Liver (tissue), 9 donors: ENCODE data around the gene MAP6. TPM values are rescaled to one million over a fixed set of nuclear protein-coding genes. Genes with fewer than 3 reads are reported as not detected.

Source experiments
- DNase-seq: peaks from one replicate; pipeline ENCODE4 v3.0.0-alpha.2; 2017; ENCODE audit warnings: low spot score
- H3K27ac ChIP-seq, 2 donors: one replicate each; pipeline ENCODE4 v1.7.0; 2013; ENCODE audit warnings: inconsistent platforms in 2 of 2, low read length in 2 of 2, control low read depth in 1 of 2, low read depth in 1 of 2, mild to moderate bottlenecking in 1 of 2
- H3K27me3 ChIP-seq, 4 donors: one replicate each; pipeline versions ENCODE4 v1.6.1 to v1.7.0; 2013; ENCODE audit warnings: low read length in 3 of 4, inconsistent platforms in 1 of 4, mild to moderate bottlenecking in 1 of 4, moderate library complexity in 1 of 4; ENCODE audit not compliant: control insufficient read depth in 4 of 4, insufficient read depth in 4 of 4
- H3K36me3 ChIP-seq, 4 donors: one replicate each; pipeline versions ENCODE4 v1.6.1 to v1.7.0; 2013; ENCODE audit warnings: low read length in 3 of 4, mild to moderate bottlenecking in 3 of 4, low read depth in 1 of 4, moderate library complexity in 1 of 4; ENCODE audit not compliant: control insufficient read depth in 4 of 4, insufficient read depth in 3 of 4
- H3K4me1 ChIP-seq, 4 donors: one replicate each; pipeline versions ENCODE4 v1.6.1 to v1.7.0; 2013; ENCODE audit warnings: low read length in 3 of 4, mild to moderate bottlenecking in 3 of 4, moderate library complexity in 1 of 4; ENCODE audit not compliant: control insufficient read depth in 4 of 4, insufficient read depth in 4 of 4
- H3K4me3 ChIP-seq, 3 donors: one replicate each; pipeline versions ENCODE4 v1.6.1 to v1.7.0; 2013; ENCODE audit warnings: low read length in 3 of 3, control low read depth in 1 of 3, low read depth in 1 of 3, mild to moderate bottlenecking in 1 of 3
- H3K9ac ChIP-seq, 2 donors: one replicate each; pipeline ENCODE4 v1.7.0; 2013; ENCODE audit warnings: low read length in 2 of 2, mild to moderate bottlenecking in 2 of 2, moderate library complexity in 2 of 2, control low read depth in 1 of 2, low read depth in 1 of 2
- H3K9me3 ChIP-seq, 4 donors: one replicate each; pipeline versions ENCODE4 v1.6.1 to v1.7.0; 2013; ENCODE audit warnings: low read length in 3 of 4; ENCODE audit not compliant: control insufficient read depth in 4 of 4
- EGR1 ChIP-seq, 2 donors: IDR thresholded peaks; 2 replicates each; pipeline ENCODE4 v1.6.1; 2016 to 2018; ENCODE audit warnings: antibody characterized with exemption in 2 of 2, low read depth in 2 of 2
- FOXA1 ChIP-seq: IDR thresholded peaks from 2 replicates; pipeline ENCODE4 v1.6.1; 2016; ENCODE audit warnings: antibody characterized with exemption
- FOXA2 ChIP-seq: IDR thresholded peaks from 2 replicates; pipeline ENCODE4 v1.6.1; 2016; ENCODE audit warnings: antibody characterized with exemption
- GABPA ChIP-seq, 2 donors: IDR thresholded peaks in 1 of 2; conservative IDR thresholded peaks in 1 of 2; 2 replicates each; pipeline ENCODE4 v1.6.1; 2016; ENCODE audit warnings: antibody characterized with exemption in 2 of 2, mild to moderate bottlenecking in 1 of 2, moderate library complexity in 1 of 2
- HNF4A ChIP-seq, 2 donors: conservative IDR thresholded peaks; 2 replicates each; pipeline ENCODE4 v1.6.1; 2016; ENCODE audit warnings: antibody characterized with exemption in 2 of 2, mild to moderate bottlenecking in 2 of 2
- HNF4G ChIP-seq: IDR thresholded peaks from 2 replicates; pipeline ENCODE4 v1.6.1; 2016; ENCODE audit warnings: antibody characterized with exemption
- JUND ChIP-seq, 2 donors: IDR thresholded peaks; 2 replicates each; pipeline ENCODE4 v1.6.1; 2016; ENCODE audit warnings: antibody characterized with exemption in 2 of 2
- NR2F2 ChIP-seq: IDR thresholded peaks from 2 replicates; pipeline ENCODE4 v1.6.1; 2016; ENCODE audit warnings: antibody characterized with exemption
- RAD21 ChIP-seq, 2 donors: IDR thresholded peaks; 2 replicates each; pipeline ENCODE4 v1.6.1; 2016; ENCODE audit warnings: antibody characterized with exemption in 2 of 2, mild to moderate bottlenecking in 2 of 2
- RXRA ChIP-seq, 2 donors: IDR thresholded peaks; 2 replicates each; pipeline ENCODE4 v1.6.1; 2017 to 2018; ENCODE audit warnings: antibody characterized with exemption in 2 of 2, mild to moderate bottlenecking in 1 of 2
- SP1 ChIP-seq: IDR thresholded peaks from 2 replicates; pipeline ENCODE4 v1.6.1; 2018; ENCODE audit warnings: antibody characterized with exemption, mild to moderate bottlenecking
- TAF1 ChIP-seq: conservative IDR thresholded peaks from 2 replicates; pipeline ENCODE4 v1.6.1; 2016; ENCODE audit warnings: antibody characterized with exemption, mild to moderate bottlenecking
- YY1 ChIP-seq: IDR thresholded peaks from 2 replicates; pipeline ENCODE4 v1.6.1; 2016; ENCODE audit warnings: antibody characterized with exemption, mild to moderate bottlenecking
- WGBS: extraction: QIAGEN DNeasy Blood & Tissue Kit; methylation state at CpG from one replicate; pipeline ENCODE4 v1.1.7; 2013; 5-methylcytosine and 5-hydroxymethylcytosine counted together
- polyA plus RNA-seq, 2 donors: library from polyadenylated mRNA; stranded (reverse) in 1 of 2; unstranded in 1 of 2; fragments of 200-250 nt in 1 of 2; fragments of >200 nt in 1 of 2; fragmentation: Nextera tagmentation in 1 of 2; extraction: Ambion mirVana in 1 of 2; gene quantifications; one replicate each; pipeline versions ENCODE4 v1.2.1 to v1.2.3, GENCODE V29; 2013 to 2015
- total RNA-seq, 2 donors: library from RNA; depleted of rRNA; stranded (reverse); fragments of >200 nt; gene quantifications; one replicate each; pipeline ENCODE4 v1.2.3, GENCODE V29; 2014
- TF ChIP-seq, protein P1 (sequence below): IDR thresholded peaks from 2 replicates; pipeline ENCODE4 v1.6.1; 2016; ENCODE audit warnings: antibody characterized with exemption
- TF ChIP-seq, protein P2 (sequence below): IDR thresholded peaks from 2 replicates; pipeline ENCODE4 v1.6.1; 2016; ENCODE audit warnings: antibody characterized with exemption
- TF ChIP-seq, protein P3 (sequence below): fragments of 150-350 bp; IDR thresholded peaks from 2 replicates; pipeline ENCODE4 v1.5.1; 2017; ENCODE audit warnings: improper control_type of control experiment, low read depth, low read length; ENCODE audit not compliant: missing input control
- TF ChIP-seq, protein P4 (sequence below): IDR thresholded peaks from 2 replicates; pipeline ENCODE4 v1.6.1; 2016; ENCODE audit warnings: antibody characterized with exemption, mild to moderate bottlenecking
- TF ChIP-seq, protein P5 (sequence below): IDR thresholded peaks from 2 replicates; pipeline ENCODE4 v1.6.1; 2016; ENCODE audit warnings: antibody characterized with exemption
- donor health status: healthy.
- donor health status: healthy.
- donor health status: healthy.
- donor health status: healthy.
- donor health status: healthy.

The MAP6 gene
- total RNA-seq = under 1 TPM; 0.23 to 0.25 TPM
- under 1 TPM; 0.22 to 0.36 TPM for polyA plus RNA-seq

DNA sequence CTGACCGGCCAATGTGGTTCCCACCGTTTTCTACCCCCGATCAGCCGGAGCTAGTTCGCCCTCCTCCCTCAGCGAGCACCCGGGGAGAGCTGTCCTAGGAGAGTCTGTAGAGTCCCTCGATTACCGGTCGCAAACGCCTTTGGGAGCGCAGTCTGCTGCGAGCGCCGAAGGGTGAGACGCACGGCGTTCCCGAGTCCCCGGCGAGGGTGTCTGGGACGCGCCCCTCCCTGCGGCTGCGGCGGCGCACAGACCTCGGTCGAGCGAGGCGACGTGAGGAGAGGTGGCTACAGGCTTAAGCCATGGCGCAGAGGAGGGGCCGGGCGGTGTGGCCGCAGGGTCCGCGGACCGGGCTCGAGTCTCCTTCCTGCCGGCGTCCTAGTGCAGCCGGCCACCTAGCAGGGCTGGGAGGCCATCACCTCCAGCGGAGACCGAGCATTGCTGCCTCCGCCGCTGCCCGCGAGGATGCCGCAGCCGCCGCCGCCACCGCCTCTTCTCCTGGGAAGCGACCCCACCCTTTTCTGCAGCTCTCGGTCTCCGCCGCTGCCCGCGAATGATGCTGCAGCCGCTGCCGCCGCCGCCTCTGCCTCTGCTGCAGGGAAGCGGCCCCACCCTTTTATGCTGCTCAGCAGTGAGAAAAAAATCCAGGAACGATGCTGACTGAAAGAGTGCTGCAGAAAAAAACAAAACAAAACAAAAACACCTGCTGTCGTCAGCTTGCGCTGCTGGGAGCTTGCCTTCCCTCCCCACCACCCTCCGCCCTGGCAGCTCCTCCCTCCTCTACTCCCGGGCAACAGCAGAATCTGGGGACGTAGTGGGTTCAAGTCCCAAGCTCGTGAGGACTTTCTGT is at the start of gene MAP6:
TSS of gene MAP6 (minus strand) at position 588 of the 847 bp plus-strand sequence. CDS start 669 bp downstream, outside the sequence.
- Histone ChIP-seq H3K4me1 (peaks cover 9 to 20% (median 14%) of the 10 kb centered on the region in 4 donors), H3K9me3 (no peaks in the 10 kb centered on the region), H3K4me3 (peak within 1 kb of the TSS in 1 of 3 donors; percentile 65), H3K9ac (no peak within 1 kb of the TSS), H3K27me3 (peaks cover 0 to 2% (median under 1%) of the 10 kb centered on the region in 4 donors), H3K36me3 (no peaks in the 10 kb centered on the region), H3K27ac (no peak within 1 kb of the TSS)
- peak; percentile 39 for DNase-seq
- WGBS = 5% methylated on average over 72 of the region's 72 CpGs
- TF ChIP-seq RAD21 (IDR thresholded peaks at IDR 0.05) (no peak), FOXA1 (no peak), YY1 (no peak), JUND (IDR thresholded peaks at IDR 0.05) (no peak), EGR1 (IDR thresholded peaks at IDR 0.05; ENCODE audit: low read depth in 2 of 2) (no peak), GABPA (IDR thresholded peaks at IDR 0.05 in 1 of 2, conservative IDR thresholded peaks at IDR 0.05 in 1 of 2) (no peak), TAF1 (no peak), HNF4A (conservative IDR thresholded peaks at IDR 0.05) (no peak), NR2F2 (no peak), FOXA2 (no peak)
- TF ChIP-seq, protein P1, sequence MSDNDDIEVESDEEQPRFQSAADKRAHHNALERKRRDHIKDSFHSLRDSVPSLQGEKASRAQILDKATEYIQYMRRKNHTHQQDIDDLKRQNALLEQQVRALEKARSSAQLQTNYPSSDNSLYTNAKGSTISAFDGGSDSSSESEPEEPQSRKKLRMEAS = no peak
- TF ChIP-seq, protein P2, sequence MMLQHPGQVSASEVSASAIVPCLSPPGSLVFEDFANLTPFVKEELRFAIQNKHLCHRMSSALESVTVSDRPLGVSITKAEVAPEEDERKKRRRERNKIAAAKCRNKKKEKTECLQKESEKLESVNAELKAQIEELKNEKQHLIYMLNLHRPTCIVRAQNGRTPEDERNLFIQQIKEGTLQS = no peak
- TF ChIP-seq, protein P3, sequence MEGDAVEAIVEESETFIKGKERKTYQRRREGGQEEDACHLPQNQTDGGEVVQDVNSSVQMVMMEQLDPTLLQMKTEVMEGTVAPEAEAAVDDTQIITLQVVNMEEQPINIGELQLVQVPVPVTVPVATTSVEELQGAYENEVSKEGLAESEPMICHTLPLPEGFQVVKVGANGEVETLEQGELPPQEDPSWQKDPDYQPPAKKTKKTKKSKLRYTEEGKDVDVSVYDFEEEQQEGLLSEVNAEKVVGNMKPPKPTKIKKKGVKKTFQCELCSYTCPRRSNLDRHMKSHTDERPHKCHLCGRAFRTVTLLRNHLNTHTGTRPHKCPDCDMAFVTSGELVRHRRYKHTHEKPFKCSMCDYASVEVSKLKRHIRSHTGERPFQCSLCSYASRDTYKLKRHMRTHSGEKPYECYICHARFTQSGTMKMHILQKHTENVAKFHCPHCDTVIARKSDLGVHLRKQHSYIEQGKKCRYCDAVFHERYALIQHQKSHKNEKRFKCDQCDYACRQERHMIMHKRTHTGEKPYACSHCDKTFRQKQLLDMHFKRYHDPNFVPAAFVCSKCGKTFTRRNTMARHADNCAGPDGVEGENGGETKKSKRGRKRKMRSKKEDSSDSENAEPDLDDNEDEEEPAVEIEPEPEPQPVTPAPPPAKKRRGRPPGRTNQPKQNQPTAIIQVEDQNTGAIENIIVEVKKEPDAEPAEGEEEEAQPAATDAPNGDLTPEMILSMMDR = no peak
- TF ChIP-seq, protein P4, sequence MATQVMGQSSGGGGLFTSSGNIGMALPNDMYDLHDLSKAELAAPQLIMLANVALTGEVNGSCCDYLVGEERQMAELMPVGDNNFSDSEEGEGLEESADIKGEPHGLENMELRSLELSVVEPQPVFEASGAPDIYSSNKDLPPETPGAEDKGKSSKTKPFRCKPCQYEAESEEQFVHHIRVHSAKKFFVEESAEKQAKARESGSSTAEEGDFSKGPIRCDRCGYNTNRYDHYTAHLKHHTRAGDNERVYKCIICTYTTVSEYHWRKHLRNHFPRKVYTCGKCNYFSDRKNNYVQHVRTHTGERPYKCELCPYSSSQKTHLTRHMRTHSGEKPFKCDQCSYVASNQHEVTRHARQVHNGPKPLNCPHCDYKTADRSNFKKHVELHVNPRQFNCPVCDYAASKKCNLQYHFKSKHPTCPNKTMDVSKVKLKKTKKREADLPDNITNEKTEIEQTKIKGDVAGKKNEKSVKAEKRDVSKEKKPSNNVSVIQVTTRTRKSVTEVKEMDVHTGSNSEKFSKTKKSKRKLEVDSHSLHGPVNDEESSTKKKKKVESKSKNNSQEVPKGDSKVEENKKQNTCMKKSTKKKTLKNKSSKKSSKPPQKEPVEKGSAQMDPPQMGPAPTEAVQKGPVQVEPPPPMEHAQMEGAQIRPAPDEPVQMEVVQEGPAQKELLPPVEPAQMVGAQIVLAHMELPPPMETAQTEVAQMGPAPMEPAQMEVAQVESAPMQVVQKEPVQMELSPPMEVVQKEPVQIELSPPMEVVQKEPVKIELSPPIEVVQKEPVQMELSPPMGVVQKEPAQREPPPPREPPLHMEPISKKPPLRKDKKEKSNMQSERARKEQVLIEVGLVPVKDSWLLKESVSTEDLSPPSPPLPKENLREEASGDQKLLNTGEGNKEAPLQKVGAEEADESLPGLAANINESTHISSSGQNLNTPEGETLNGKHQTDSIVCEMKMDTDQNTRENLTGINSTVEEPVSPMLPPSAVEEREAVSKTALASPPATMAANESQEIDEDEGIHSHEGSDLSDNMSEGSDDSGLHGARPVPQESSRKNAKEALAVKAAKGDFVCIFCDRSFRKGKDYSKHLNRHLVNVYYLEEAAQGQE = no peak

DNA sequence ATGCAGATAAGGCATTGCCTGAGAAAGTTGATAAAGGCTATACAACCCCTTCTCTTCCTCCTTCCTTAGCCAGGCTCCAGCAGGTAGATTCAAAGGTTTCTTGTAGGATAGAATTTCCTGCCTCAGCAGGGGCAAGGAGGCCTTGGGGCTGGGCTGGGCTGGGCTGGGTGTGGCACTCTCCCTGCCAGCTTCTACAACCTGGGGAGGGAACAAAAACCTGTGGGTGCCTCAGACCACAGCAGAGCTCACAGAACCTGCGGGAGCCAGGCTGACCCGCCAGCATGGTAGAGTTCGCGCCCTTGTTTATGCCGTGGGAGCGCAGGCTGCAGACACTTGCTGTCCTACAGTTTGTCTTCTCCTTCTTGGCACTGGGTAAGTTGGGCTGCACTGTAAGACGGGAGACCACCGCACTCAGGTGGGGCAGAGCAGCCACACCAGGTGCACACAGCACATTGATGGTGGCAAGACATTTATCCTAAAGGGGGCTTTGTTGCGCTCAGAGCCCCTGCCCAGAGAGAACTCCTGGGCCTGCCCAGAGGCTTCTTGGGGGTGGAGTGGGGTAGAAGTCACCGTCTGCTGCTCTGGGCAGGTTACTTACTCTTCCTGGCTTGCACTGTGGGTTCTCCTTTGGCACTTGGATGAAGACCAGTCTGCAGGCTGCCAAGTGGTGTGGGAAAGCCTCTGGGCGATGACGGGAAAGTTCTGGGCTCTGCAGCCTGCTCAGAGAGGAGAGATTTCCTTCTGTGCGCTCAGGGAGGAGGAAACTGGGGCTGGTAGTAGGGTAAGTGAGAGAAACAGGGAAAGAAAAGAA is 49.0 kb upstream of the MAP6 start, which contains the start of gene MOGAT2:
TSS of gene MOGAT2 (plus strand) at position 231 of the 811 bp plus-strand sequence. CDS start at position 282, 51 bp downstream.
- no peak for DNase-seq
- Histone ChIP-seq H3K4me1 (peaks cover 15 to 53% (median 43%) of the 10 kb centered on the region in 4 donors), H3K27ac (peak within 1 kb of the TSS; percentile 75 to 82), H3K4me3 (no peak within 1 kb of the TSS), H3K36me3 (no peaks in the 10 kb centered on the region), H3K9me3 (no peaks in the 10 kb centered on the region), H3K27me3 (no peaks in the 10 kb centered on the region), H3K9ac (no peak within 1 kb of the TSS)
- 60% methylated on average over 13 of the region's 13 CpGs for WGBS
- TF ChIP-seq RAD21 (IDR thresholded peaks at IDR 0.05) (no peak), HNF4A (conservative IDR thresholded peaks at IDR 0.05) (no peak), RXRA (IDR thresholded peaks at IDR 0.05) (no peak), SP1 (no peak), NR2F2 (no peak), FOXA2 (no peak), HNF4G (no peak)
- TF ChIP-seq, protein P5, sequence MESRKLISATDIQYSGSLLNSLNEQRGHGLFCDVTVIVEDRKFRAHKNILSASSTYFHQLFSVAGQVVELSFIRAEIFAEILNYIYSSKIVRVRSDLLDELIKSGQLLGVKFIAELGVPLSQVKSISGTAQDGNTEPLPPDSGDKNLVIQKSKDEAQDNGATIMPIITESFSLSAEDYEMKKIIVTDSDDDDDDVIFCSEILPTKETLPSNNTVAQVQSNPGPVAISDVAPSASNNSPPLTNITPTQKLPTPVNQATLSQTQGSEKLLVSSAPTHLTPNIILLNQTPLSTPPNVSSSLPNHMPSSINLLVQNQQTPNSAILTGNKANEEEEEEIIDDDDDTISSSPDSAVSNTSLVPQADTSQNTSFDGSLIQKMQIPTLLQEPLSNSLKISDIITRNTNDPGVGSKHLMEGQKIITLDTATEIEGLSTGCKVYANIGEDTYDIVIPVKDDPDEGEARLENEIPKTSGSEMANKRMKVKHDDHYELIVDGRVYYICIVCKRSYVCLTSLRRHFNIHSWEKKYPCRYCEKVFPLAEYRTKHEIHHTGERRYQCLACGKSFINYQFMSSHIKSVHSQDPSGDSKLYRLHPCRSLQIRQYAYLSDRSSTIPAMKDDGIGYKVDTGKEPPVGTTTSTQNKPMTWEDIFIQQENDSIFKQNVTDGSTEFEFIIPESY = no peak
- TF ChIP-seq, protein P1 = no peak
